HEK293 (cell line): ENCODE measurements around the gene GARIN5A.

ENCODE experiments used
- CTCF ChIA-PET: fragments of 350-600 bp; formaldehyde crosslinking; extraction: SDS; loops from one replicate; lab custom pipeline; 2021; ENCODE audit warnings: antibody characterized with exemption; lab: Yijun Ruan, JAX
- POLR2A ChIA-PET: fragments of 300-600 bp; formaldehyde crosslinking; extraction: SDS; loops from one replicate; lab custom pipeline; 2020; ENCODE audit warnings: antibody characterized with exemption, inconsistent platforms; lab: Yijun Ruan, JAX
- H3K27ac ChIP-seq: fragments of 200-500 bp; sonication (Bioruptor generic); 2 replicates; pipeline ENCODE4 v1.5.1; 2014; ENCODE audit warnings: low read depth, low read length, control low read depth, inconsistent platforms; ENCODE audit errors: extremely low read depth
- H3K36me3 ChIP-seq, 2 experiments: fragments of 200-500 bp in 1 of 2; sonication (Bioruptor generic) in 1 of 2; 1 replicate in 1 of 2; 2 replicates in 1 of 2; pipeline ENCODE4 v1.5.1; 2014 to 2017; ENCODE audit warnings: inconsistent platforms in 2 of 2, low read length in 2 of 2; ENCODE audit not compliant: control insufficient read depth in 2 of 2, insufficient read depth in 1 of 2
- H3K4me1 ChIP-seq: fragments of 200-500 bp; sonication (Bioruptor generic); 2 replicates; pipeline ENCODE4 v1.5.1; 2014; ENCODE audit warnings: mild to moderate bottlenecking, low read length, inconsistent platforms; ENCODE audit not compliant: control insufficient read depth, insufficient read depth
- H3K4me3 ChIP-seq: 2 replicates; pipeline ENCODE4 v1.5.1; 2011; ENCODE audit warnings: low read depth, mild to moderate bottlenecking, control low read depth, low read length, moderate library complexity
- H3K9me3 ChIP-seq: fragments of 200-500 bp; sonication (Bioruptor generic); 2 replicates; pipeline ENCODE4 v1.5.1; 2014; ENCODE audit warnings: low read depth, low read length, inconsistent platforms; ENCODE audit not compliant: control insufficient read depth, insufficient read depth
- GLI2 ChIP-seq: fragments of 450-650 bp; formaldehyde crosslinking; IDR thresholded peaks from 2 replicates; pipeline ENCODE4; 2017; ENCODE audit warnings: missing biosample characterization, missing genetic modification characterization, low read depth, borderline replicate concordance
- PATZ1 ChIP-seq: fragments of 450-650 bp; formaldehyde crosslinking; IDR thresholded peaks from 2 replicates; pipeline ENCODE4 v1.5.1; 2016; ENCODE audit warnings: missing biosample characterization, missing genetic modification characterization
- REPIN1 ChIP-seq: fragments of 450-650 bp; formaldehyde crosslinking; IDR thresholded peaks from 2 replicates; pipeline ENCODE4 v1.5.1; 2017; ENCODE audit warnings: missing biosample characterization, missing genetic modification characterization, low read depth
- SP7 ChIP-seq: fragments of 450-650 bp; formaldehyde crosslinking; IDR thresholded peaks from 2 replicates; pipeline ENCODE4 v1.5.1; 2016; ENCODE audit warnings: missing biosample characterization, missing genetic modification characterization
- ZBTB10 ChIP-seq: fragments of 450-650 bp; formaldehyde crosslinking; IDR thresholded peaks from 2 replicates; pipeline ENCODE4 v1.5.1; 2016; ENCODE audit warnings: missing biosample characterization, missing genetic modification characterization
- ZBTB6 ChIP-seq: fragments of 450-650 bp; formaldehyde crosslinking; IDR thresholded peaks from 2 replicates; pipeline ENCODE4 v1.5.1; 2017; ENCODE audit warnings: missing biosample characterization, missing genetic modification characterization
- ZNF146 ChIP-seq: fragments of 450-650 bp; formaldehyde crosslinking; IDR thresholded peaks from 2 replicates; pipeline ENCODE4 v1.5.1; 2016; ENCODE audit warnings: missing biosample characterization, missing genetic modification characterization
- ZNF157 ChIP-seq: fragments of 450-650 bp; formaldehyde crosslinking; IDR thresholded peaks from 2 replicates; pipeline ENCODE4 v1.5.1; 2016; ENCODE audit warnings: missing biosample characterization, missing genetic modification characterization
- ZNF211 ChIP-seq: fragments of 450-650 bp; formaldehyde crosslinking; IDR thresholded peaks from 2 replicates; pipeline ENCODE4 v1.5.1; 2016; ENCODE audit warnings: low read depth, missing biosample characterization, missing genetic modification characterization
- ZNF280C ChIP-seq: fragments of 450-650 bp; formaldehyde crosslinking; IDR thresholded peaks from 2 replicates; pipeline ENCODE4 v1.5.1; 2016; ENCODE audit warnings: missing biosample characterization, missing genetic modification characterization
- ZNF280D ChIP-seq: fragments of 450-650 bp; formaldehyde crosslinking; IDR thresholded peaks from 2 replicates; pipeline ENCODE4 v1.5.1; 2016; ENCODE audit warnings: missing biosample characterization, missing genetic modification characterization
- ZNF335 ChIP-seq: fragments of 450-650 bp; formaldehyde crosslinking; conservative IDR thresholded peaks from 2 replicates; pipeline ENCODE4 v1.5.1; 2016; ENCODE audit warnings: missing biosample characterization, missing genetic modification characterization
- ZNF341 ChIP-seq: fragments of 450-650 bp; formaldehyde crosslinking; IDR thresholded peaks from 2 replicates; pipeline ENCODE4; 2016; ENCODE audit warnings: low read depth, missing biosample characterization, missing genetic modification characterization
- ZNF398 ChIP-seq: fragments of 450-650 bp; formaldehyde crosslinking; IDR thresholded peaks from 2 replicates; pipeline ENCODE4 v1.5.1; 2017; ENCODE audit warnings: missing biosample characterization, missing genetic modification characterization
- ZNF529 ChIP-seq: fragments of 450-650 bp; formaldehyde crosslinking; IDR thresholded peaks from 2 replicates; pipeline ENCODE4 v1.5.1; 2017; ENCODE audit warnings: missing genetic modification characterization, missing biosample characterization; ENCODE audit not compliant: insufficient replicate concordance
- ZNF558 ChIP-seq: fragments of 450-650 bp; formaldehyde crosslinking; IDR thresholded peaks from 2 replicates; pipeline ENCODE4 v1.5.1; 2016; ENCODE audit warnings: missing biosample characterization, missing genetic modification characterization
- ZNF600 ChIP-seq: fragments of 450-650 bp; formaldehyde crosslinking; IDR thresholded peaks from 2 replicates; pipeline ENCODE4 v1.5.1; 2016; ENCODE audit warnings: missing biosample characterization, missing genetic modification characterization
- ZNF623 ChIP-seq: fragments of 450-650 bp; formaldehyde crosslinking; IDR thresholded peaks from 2 replicates; pipeline ENCODE4 v1.5.1; 2016; ENCODE audit warnings: missing biosample characterization, missing genetic modification characterization
- ZNF692 ChIP-seq: fragments of 450-650 bp; formaldehyde crosslinking; IDR thresholded peaks from 2 replicates; pipeline ENCODE4 v1.5.1; 2016; ENCODE audit warnings: missing biosample characterization, missing genetic modification characterization
- ZNF707 ChIP-seq: fragments of 450-650 bp; formaldehyde crosslinking; IDR thresholded peaks from 2 replicates; pipeline ENCODE4 v1.5.1; 2016; ENCODE audit warnings: missing biosample characterization, missing genetic modification characterization

GARIN5A gene

GRCh38 chr19:50431343-50432220 lies 45.1 kb downstream of the GARIN5A start:
- no peaks in the 10 kb centered on the region for H3K36me3 ChIP-seq
- H3K4me3 ChIP-seq: peak overlapping the region; percentile 57
- H3K27ac ChIP-seq: no peak overlapping the region; the same call in 1 of the 2 replicates
- H3K9me3 ChIP-seq: no peaks in the 10 kb centered on the region
- H3K4me1 ChIP-seq: peaks cover 11% of the 10 kb centered on the region
- ChIA-PET POLR2A (interaction anchor here (0.5 to 1.2 kb wide), 3 partner anchors 54 to 373 kb away, joined by 3 read pairs; no protein-coding TSS in a partner anchor), CTCF (interaction anchor here (0.8 to 1.6 kb wide), 2 partner anchors 29 to 74 kb away, joined by 3 to 5 read pairs; no protein-coding TSS in a partner anchor)
- TF ChIP-seq ZNF623 (tag by site-specific recombination) (no peak), ZNF341 (tag by site-specific recombination) (peak; percentile 35; the same call in 1 of the 2 replicates), REPIN1 (tag by site-specific recombination) (0 out of 2 replicates have a peak, but pooled peaks have one; percentile 11), ZNF529 (tag by site-specific recombination) (no peak), ZNF398 (tag by site-specific recombination) (no peak; the same call in 1 of the 2 replicates), ZBTB10 (tag by site-specific recombination) (peak; percentile 68; the same call in 1 of the 2 replicates), ZNF211 (tag by site-specific recombination) (no peak), ZNF280D (tag by site-specific recombination) (no peak), ZNF335 (tag by site-specific recombination) (peak; percentile 76), ZNF280C (tag by site-specific recombination) (no peak), ZNF146 (tag by site-specific recombination) (no peak), SP7 (tag by site-specific recombination) (0 out of 2 replicates have a peak, but pooled peaks have one; percentile 37), ZNF600 (peak; percentile 14; the same call in 1 of the 2 replicates), ZNF707 (tag by site-specific recombination) (no peak), ZNF157 (tag by site-specific recombination) (no peak), ZBTB6 (tag by site-specific recombination) (no peak), GLI2 (tag by site-specific recombination) (no peak), ZNF692 (tag by site-specific recombination) (no peak), ZNF558 (tag by site-specific recombination) (no peak), PATZ1 (tag by site-specific recombination) (peak; percentile 74; the same call in 1 of the 2 replicates)
